Liver (tissue), 9 donors: Measurements from ENCODE around the gene SNX13. TPM values are rescaled to one million over a fixed set of nuclear protein-coding genes. Genes with fewer than 3 reads are reported as not detected.
"Not testable (repeated sequence)": the region's sequence is repeated elsewhere in the genome, so short reads cannot be mapped to it uniquely, and the experiment has no call there.

ENCODE experiments used
- DNase-seq: peaks from one replicate; pipeline ENCODE4 v3.0.0-alpha.2; 2017; ENCODE audit warnings: low spot score
- H3K27ac ChIP-seq, 2 donors: one replicate each; pipeline ENCODE4 v1.7.0; 2013; ENCODE audit warnings: inconsistent platforms in 2 of 2, low read length in 2 of 2, control low read depth in 1 of 2, low read depth in 1 of 2, mild to moderate bottlenecking in 1 of 2
- H3K27me3 ChIP-seq, 4 donors: one replicate each; pipeline versions ENCODE4 v1.6.1 to v1.7.0; 2013; ENCODE audit warnings: low read length in 3 of 4, inconsistent platforms in 1 of 4, mild to moderate bottlenecking in 1 of 4, moderate library complexity in 1 of 4; ENCODE audit not compliant: control insufficient read depth in 4 of 4, insufficient read depth in 4 of 4
- H3K36me3 ChIP-seq, 4 donors: one replicate each; pipeline versions ENCODE4 v1.6.1 to v1.7.0; 2013; ENCODE audit warnings: low read length in 3 of 4, mild to moderate bottlenecking in 3 of 4, low read depth in 1 of 4, moderate library complexity in 1 of 4; ENCODE audit not compliant: control insufficient read depth in 4 of 4, insufficient read depth in 3 of 4
- H3K4me1 ChIP-seq, 4 donors: one replicate each; pipeline versions ENCODE4 v1.6.1 to v1.7.0; 2013; ENCODE audit warnings: low read length in 3 of 4, mild to moderate bottlenecking in 3 of 4, moderate library complexity in 1 of 4; ENCODE audit not compliant: control insufficient read depth in 4 of 4, insufficient read depth in 4 of 4
- H3K4me3 ChIP-seq, 3 donors: one replicate each; pipeline versions ENCODE4 v1.6.1 to v1.7.0; 2013; ENCODE audit warnings: low read length in 3 of 3, control low read depth in 1 of 3, low read depth in 1 of 3, mild to moderate bottlenecking in 1 of 3
- H3K9ac ChIP-seq, 2 donors: one replicate each; pipeline ENCODE4 v1.7.0; 2013; ENCODE audit warnings: low read length in 2 of 2, mild to moderate bottlenecking in 2 of 2, moderate library complexity in 2 of 2, control low read depth in 1 of 2, low read depth in 1 of 2
- H3K9me3 ChIP-seq, 4 donors: one replicate each; pipeline versions ENCODE4 v1.6.1 to v1.7.0; 2013; ENCODE audit warnings: low read length in 3 of 4; ENCODE audit not compliant: control insufficient read depth in 4 of 4
- ATF3 ChIP-seq: IDR thresholded peaks from 2 replicates; pipeline ENCODE4 v1.6.1; 2016; ENCODE audit warnings: antibody characterized with exemption
- EGR1 ChIP-seq, 2 donors: IDR thresholded peaks; 2 replicates each; pipeline ENCODE4 v1.6.1; 2016 to 2018; ENCODE audit warnings: antibody characterized with exemption in 2 of 2, low read depth in 2 of 2
- FOXA1 ChIP-seq: IDR thresholded peaks from 2 replicates; pipeline ENCODE4 v1.6.1; 2016; ENCODE audit warnings: antibody characterized with exemption
- FOXA2 ChIP-seq: IDR thresholded peaks from 2 replicates; pipeline ENCODE4 v1.6.1; 2016; ENCODE audit warnings: antibody characterized with exemption
- GABPA ChIP-seq, 2 donors: IDR thresholded peaks in 1 of 2; conservative IDR thresholded peaks in 1 of 2; 2 replicates each; pipeline ENCODE4 v1.6.1; 2016; ENCODE audit warnings: antibody characterized with exemption in 2 of 2, mild to moderate bottlenecking in 1 of 2, moderate library complexity in 1 of 2
- HNF4A ChIP-seq, 2 donors: conservative IDR thresholded peaks; 2 replicates each; pipeline ENCODE4 v1.6.1; 2016; ENCODE audit warnings: antibody characterized with exemption in 2 of 2, mild to moderate bottlenecking in 2 of 2
- HNF4G ChIP-seq: IDR thresholded peaks from 2 replicates; pipeline ENCODE4 v1.6.1; 2016; ENCODE audit warnings: antibody characterized with exemption
- JUND ChIP-seq, 2 donors: IDR thresholded peaks; 2 replicates each; pipeline ENCODE4 v1.6.1; 2016; ENCODE audit warnings: antibody characterized with exemption in 2 of 2
- MAX ChIP-seq: IDR thresholded peaks from 2 replicates; pipeline ENCODE4 v1.6.1; 2016; ENCODE audit warnings: antibody characterized with exemption
- NR2F2 ChIP-seq: IDR thresholded peaks from 2 replicates; pipeline ENCODE4 v1.6.1; 2016; ENCODE audit warnings: antibody characterized with exemption
- RAD21 ChIP-seq, 2 donors: IDR thresholded peaks; 2 replicates each; pipeline ENCODE4 v1.6.1; 2016; ENCODE audit warnings: antibody characterized with exemption in 2 of 2, mild to moderate bottlenecking in 2 of 2
- RXRA ChIP-seq, 2 donors: IDR thresholded peaks; 2 replicates each; pipeline ENCODE4 v1.6.1; 2017 to 2018; ENCODE audit warnings: antibody characterized with exemption in 2 of 2, mild to moderate bottlenecking in 1 of 2
- SP1 ChIP-seq: IDR thresholded peaks from 2 replicates; pipeline ENCODE4 v1.6.1; 2018; ENCODE audit warnings: antibody characterized with exemption, mild to moderate bottlenecking
- TAF1 ChIP-seq: conservative IDR thresholded peaks from 2 replicates; pipeline ENCODE4 v1.6.1; 2016; ENCODE audit warnings: antibody characterized with exemption, mild to moderate bottlenecking
- YY1 ChIP-seq: IDR thresholded peaks from 2 replicates; pipeline ENCODE4 v1.6.1; 2016; ENCODE audit warnings: antibody characterized with exemption, mild to moderate bottlenecking
- ZBTB33 ChIP-seq: IDR thresholded peaks from 2 replicates; pipeline ENCODE4 v1.6.1; 2016; ENCODE audit warnings: antibody characterized with exemption
- WGBS: extraction: QIAGEN DNeasy Blood & Tissue Kit; methylation state at CpG from one replicate; pipeline ENCODE4 v1.1.7; 2013; 5-methylcytosine and 5-hydroxymethylcytosine counted together
- polyA plus RNA-seq, 2 donors: library from polyadenylated mRNA; stranded (reverse) in 1 of 2; unstranded in 1 of 2; fragments of 200-250 nt in 1 of 2; fragments of >200 nt in 1 of 2; fragmentation: Nextera tagmentation in 1 of 2; extraction: Ambion mirVana in 1 of 2; gene quantifications; one replicate each; pipeline versions ENCODE4 v1.2.1 to v1.2.3, GENCODE V29; 2013 to 2015
- total RNA-seq, 2 donors: library from RNA; depleted of rRNA; stranded (reverse); fragments of >200 nt; gene quantifications; one replicate each; pipeline ENCODE4 v1.2.3, GENCODE V29; 2014
- TF ChIP-seq, protein P1 (sequence below): fragments of 150-350 bp; IDR thresholded peaks from 2 replicates; pipeline ENCODE4 v1.5.1; 2017; ENCODE audit warnings: improper control_type of control experiment, low read depth, low read length; ENCODE audit not compliant: missing input control
- TF ChIP-seq, protein P2 (sequence below): IDR thresholded peaks from 2 replicates; pipeline ENCODE4 v1.6.1; 2016; ENCODE audit warnings: antibody characterized with exemption, mild to moderate bottlenecking
- donor health status: healthy.
- donor health status: healthy.
- donor health status: healthy.
- donor health status: healthy.
- donor health status: healthy.

The SNX13 gene
- total and polyA plus RNA-seq, 4 donors = 5.4 to 28.1 (median 14.0) TPM

- no peak for TF ChIP-seq TAF1
- no peak for TF ChIP-seq FOXA1
- TF ChIP-seq, protein P1, sequence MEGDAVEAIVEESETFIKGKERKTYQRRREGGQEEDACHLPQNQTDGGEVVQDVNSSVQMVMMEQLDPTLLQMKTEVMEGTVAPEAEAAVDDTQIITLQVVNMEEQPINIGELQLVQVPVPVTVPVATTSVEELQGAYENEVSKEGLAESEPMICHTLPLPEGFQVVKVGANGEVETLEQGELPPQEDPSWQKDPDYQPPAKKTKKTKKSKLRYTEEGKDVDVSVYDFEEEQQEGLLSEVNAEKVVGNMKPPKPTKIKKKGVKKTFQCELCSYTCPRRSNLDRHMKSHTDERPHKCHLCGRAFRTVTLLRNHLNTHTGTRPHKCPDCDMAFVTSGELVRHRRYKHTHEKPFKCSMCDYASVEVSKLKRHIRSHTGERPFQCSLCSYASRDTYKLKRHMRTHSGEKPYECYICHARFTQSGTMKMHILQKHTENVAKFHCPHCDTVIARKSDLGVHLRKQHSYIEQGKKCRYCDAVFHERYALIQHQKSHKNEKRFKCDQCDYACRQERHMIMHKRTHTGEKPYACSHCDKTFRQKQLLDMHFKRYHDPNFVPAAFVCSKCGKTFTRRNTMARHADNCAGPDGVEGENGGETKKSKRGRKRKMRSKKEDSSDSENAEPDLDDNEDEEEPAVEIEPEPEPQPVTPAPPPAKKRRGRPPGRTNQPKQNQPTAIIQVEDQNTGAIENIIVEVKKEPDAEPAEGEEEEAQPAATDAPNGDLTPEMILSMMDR = no peak
- TF ChIP-seq YY1 = no peak
- TF ChIP-seq FOXA2 = no peak
- no peak for TF ChIP-seq HNF4G
- TF ChIP-seq ATF3 = no peak
- TF ChIP-seq MAX = no peak
- H3K27ac ChIP-seq = no peak overlapping the region
- peaks cover 0 to 1% (median 0%) of the 10 kb centered on the region in 4 donors for H3K4me1 ChIP-seq
- no peaks in the 10 kb centered on the region for H3K27me3 ChIP-seq
- 49% methylated on average over 1 of the region's 1 CpG for WGBS
- no peak for DNase-seq
- H3K9me3 ChIP-seq = peaks cover 0 to 1% (median 0%) of the 10 kb centered on the region in 4 donors
- no peak overlapping the region for H3K9ac ChIP-seq
- H3K4me3 ChIP-seq = no peak overlapping the region
- H3K36me3 ChIP-seq = peaks cover 0 to 2% (median 0%) of the 10 kb centered on the region in 4 donors
Observed at GRCh38 chr7:17912050-17912449, 28.2 kb downstream of the SNX13 start.

GRCh38 chr7:17910377-17910776 lies 29.9 kb downstream of the SNX13 start:
- Histone ChIP-seq H3K4me1 (peaks cover 0 to 1% (median 0%) of the 10 kb centered on the region in 4 donors), H3K9ac (no peak overlapping the region), H3K27me3 (no peaks in the 10 kb centered on the region), H3K4me3 (no peak overlapping the region), H3K36me3 (peaks cover 0 to 2% (median 0%) of the 10 kb centered on the region in 4 donors), H3K9me3 (no peaks in the 10 kb centered on the region), H3K27ac (no peak overlapping the region)
- TF ChIP-seq RXRA (IDR thresholded peaks at IDR 0.05) (no peak), HNF4G (no peak), SP1 (no peak), HNF4A (conservative IDR thresholded peaks at IDR 0.05) (no peak), ATF3 (no peak), FOXA2 (no peak), NR2F2 (no peak), GABPA (IDR thresholded peaks at IDR 0.05 in 1 of 2, conservative IDR thresholded peaks at IDR 0.05 in 1 of 2) (no peak), EGR1 (IDR thresholded peaks at IDR 0.05; ENCODE audit: low read depth in 2 of 2) (no peak), JUND (IDR thresholded peaks at IDR 0.05) (no peak), MAX (no peak), YY1 (no peak), RAD21 (IDR thresholded peaks at IDR 0.05) (no peak), FOXA1 (no peak), TAF1 (no peak), ZBTB33 (no peak)
- TF ChIP-seq, protein P1 = no peak
- TF ChIP-seq, protein P2, sequence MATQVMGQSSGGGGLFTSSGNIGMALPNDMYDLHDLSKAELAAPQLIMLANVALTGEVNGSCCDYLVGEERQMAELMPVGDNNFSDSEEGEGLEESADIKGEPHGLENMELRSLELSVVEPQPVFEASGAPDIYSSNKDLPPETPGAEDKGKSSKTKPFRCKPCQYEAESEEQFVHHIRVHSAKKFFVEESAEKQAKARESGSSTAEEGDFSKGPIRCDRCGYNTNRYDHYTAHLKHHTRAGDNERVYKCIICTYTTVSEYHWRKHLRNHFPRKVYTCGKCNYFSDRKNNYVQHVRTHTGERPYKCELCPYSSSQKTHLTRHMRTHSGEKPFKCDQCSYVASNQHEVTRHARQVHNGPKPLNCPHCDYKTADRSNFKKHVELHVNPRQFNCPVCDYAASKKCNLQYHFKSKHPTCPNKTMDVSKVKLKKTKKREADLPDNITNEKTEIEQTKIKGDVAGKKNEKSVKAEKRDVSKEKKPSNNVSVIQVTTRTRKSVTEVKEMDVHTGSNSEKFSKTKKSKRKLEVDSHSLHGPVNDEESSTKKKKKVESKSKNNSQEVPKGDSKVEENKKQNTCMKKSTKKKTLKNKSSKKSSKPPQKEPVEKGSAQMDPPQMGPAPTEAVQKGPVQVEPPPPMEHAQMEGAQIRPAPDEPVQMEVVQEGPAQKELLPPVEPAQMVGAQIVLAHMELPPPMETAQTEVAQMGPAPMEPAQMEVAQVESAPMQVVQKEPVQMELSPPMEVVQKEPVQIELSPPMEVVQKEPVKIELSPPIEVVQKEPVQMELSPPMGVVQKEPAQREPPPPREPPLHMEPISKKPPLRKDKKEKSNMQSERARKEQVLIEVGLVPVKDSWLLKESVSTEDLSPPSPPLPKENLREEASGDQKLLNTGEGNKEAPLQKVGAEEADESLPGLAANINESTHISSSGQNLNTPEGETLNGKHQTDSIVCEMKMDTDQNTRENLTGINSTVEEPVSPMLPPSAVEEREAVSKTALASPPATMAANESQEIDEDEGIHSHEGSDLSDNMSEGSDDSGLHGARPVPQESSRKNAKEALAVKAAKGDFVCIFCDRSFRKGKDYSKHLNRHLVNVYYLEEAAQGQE = no peak
- 95% methylated on average over 3 of the region's 3 CpGs for WGBS
- no peak for DNase-seq

- not testable (repeated sequence) for H3K4me3 ChIP-seq, H3K36me3 ChIP-seq, H3K9ac ChIP-seq, DNase-seq, H3K27me3 ChIP-seq, H3K9me3 ChIP-seq, H3K4me1 ChIP-seq, H3K27ac ChIP-seq
- 86% methylated on average over 4 of the region's 4 CpGs for WGBS
Observed at GRCh38 chr7:17909310-17909709, 31.0 kb downstream of the SNX13 start.
